Measurements from ENCODE around the gene AMBRA1.
"Not testable (repeated sequence)": the region's sequence is repeated elsewhere in the genome, so short reads cannot be mapped to it uniquely, and the experiment has no call there.

The AMBRA1 gene

GRCh38 chr11:46616551-46617133 is 22.8 kb upstream of the AMBRA1 start:
- no peak for DNase-seq

GRCh38 chr11:46615756-46616155 is 21.9 kb upstream of the AMBRA1 start:
- DNase-seq: peak; percentile 13

- DNase-seq: no peak
These were observed 18.5 kb upstream of the AMBRA1 start for GRCh38 chr11:46612326-46612725.

- DNase-seq: no peak
These were observed 17.9 kb upstream of the AMBRA1 start for GRCh38 chr11:46611526-46612304.

- DNase-seq: no peak
These were observed 15.6 kb upstream of the AMBRA1 start for GRCh38 chr11:46609386-46609785.

GRCh38 chr11:46607516-46607915 is 13.7 kb upstream of the AMBRA1 start:
- no peak for DNase-seq

GRCh38 chr11:46604796-46605195 is 11.0 kb upstream of the AMBRA1 start:
- no peak for DNase-seq

- no peak for DNase-seq
These were observed 10.0 kb upstream of the AMBRA1 start for GRCh38 chr11:46603704-46604308.

GRCh38 chr11:46601129-46601528 is 7.3 kb upstream of the AMBRA1 start:
- DNase-seq: no peak

GRCh38 chr11:46600194-46600960 is 6.6 kb upstream of the AMBRA1 start:
- DNase-seq: no peak

- DNase-seq: no peak
These were observed 5.7 kb upstream of the AMBRA1 start for GRCh38 chr11:46599340-46600193.

GRCh38 chr11:46597609-46598219 is 3.9 kb upstream of the AMBRA1 start:
- DNase-seq: peak; percentile 41

- DNase-seq: no peak
These were observed 3.3 kb upstream of the AMBRA1 start for GRCh38 chr11:46597155-46597554.

- no peak for DNase-seq
These were observed 962 bp upstream of the AMBRA1 start for GRCh38 chr11:46594785-46595184.

- DNase-seq: no peak
These were observed 514 bp upstream of the AMBRA1 start for GRCh38 chr11:46594374-46594700.

- no peak for DNase-seq
These were observed 2.9 kb downstream of the AMBRA1 start for GRCh38 chr11:46590740-46591605.

GRCh38 chr11:46588915-46589314 is 4.9 kb downstream of the AMBRA1 start:
- DNase-seq: no peak

GRCh38 chr11:46588131-46588530 is 5.7 kb downstream of the AMBRA1 start:
- no peak for DNase-seq

GRCh38 chr11:46583513-46583912 is 10.3 kb downstream of the AMBRA1 start:
- DNase-seq: not testable (repeated sequence)

- no peak for DNase-seq
These were observed 11.2 kb downstream of the AMBRA1 start for GRCh38 chr11:46582588-46582987.

GRCh38 chr11:46577058-46577457 is 16.8 kb downstream of the AMBRA1 start:
- no peak for DNase-seq
